ENCODE data around the gene SEMA7A. TPM values are rescaled to one million over a fixed set of nuclear protein-coding genes. Genes with fewer than 3 reads are reported as not detected.

The SEMA7A gene
- total and polyA plus RNA-seq, 2 donors from 2014 or later: 2.8 to 3.6 TPM

DNA sequence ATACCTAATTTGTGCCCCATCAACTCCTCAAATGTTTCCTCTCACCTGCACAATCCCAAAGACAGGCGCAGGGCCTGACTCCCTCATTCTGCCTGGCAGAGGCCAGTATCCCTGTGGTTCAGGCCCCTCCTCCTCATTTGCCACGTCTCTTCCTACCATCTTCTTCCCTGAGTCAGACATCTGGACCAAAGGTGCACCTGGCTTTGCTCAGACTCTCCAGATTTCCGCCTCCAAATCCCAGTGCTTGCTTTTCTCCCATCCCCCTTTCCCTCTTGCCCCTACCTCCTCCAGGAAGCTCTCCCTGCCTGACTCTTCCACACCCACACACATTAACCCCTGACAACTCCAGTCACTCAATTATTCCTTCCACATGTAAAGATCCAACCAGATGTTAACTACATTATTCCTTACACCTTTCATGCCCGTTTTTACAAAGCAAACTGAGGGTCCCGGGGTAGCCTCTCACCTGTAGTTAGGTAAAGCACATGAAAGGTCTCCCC, 19.6 kb downstream of the SEMA7A start:
- Histone ChIP-seq H3K36me3 (ENCODE audit: control insufficient read depth in 2 of 3, insufficient read depth in 3 of 3, low read length in 3 of 3) (peaks cover 0 to 2% (median 0%) of the 10 kb centered on the region in 3 donors), H3K4me3 (ENCODE audit: low read length in 3 of 3) (no peak overlapping the region), H3K27me3 (ENCODE audit: control insufficient read depth, insufficient read depth, low read length) (no peaks in the 10 kb centered on the region), H3K4me1 (ENCODE audit: control insufficient read depth in 2 of 3, insufficient read depth in 2 of 3, low read depth in 1 of 3, low read length in 3 of 3) (no peaks in the 10 kb centered on the region), H3K27ac (ENCODE audit: low read depth in 2 of 2, low read length in 2 of 2) (no peak overlapping the region), H3K9ac (ENCODE audit: low read length in 3 of 3) (no peak overlapping the region), H3K9me3 (ENCODE audit: control insufficient read depth in 2 of 3, insufficient read depth in 1 of 3, low read length in 3 of 3) (no peaks in the 10 kb centered on the region)
- intact Hi-C loops (cut with DNase I): no loop called here
- FAIRE-seq (no peak), DNase-seq (no peak)
- TF ChIP-seq, protein P1, sequence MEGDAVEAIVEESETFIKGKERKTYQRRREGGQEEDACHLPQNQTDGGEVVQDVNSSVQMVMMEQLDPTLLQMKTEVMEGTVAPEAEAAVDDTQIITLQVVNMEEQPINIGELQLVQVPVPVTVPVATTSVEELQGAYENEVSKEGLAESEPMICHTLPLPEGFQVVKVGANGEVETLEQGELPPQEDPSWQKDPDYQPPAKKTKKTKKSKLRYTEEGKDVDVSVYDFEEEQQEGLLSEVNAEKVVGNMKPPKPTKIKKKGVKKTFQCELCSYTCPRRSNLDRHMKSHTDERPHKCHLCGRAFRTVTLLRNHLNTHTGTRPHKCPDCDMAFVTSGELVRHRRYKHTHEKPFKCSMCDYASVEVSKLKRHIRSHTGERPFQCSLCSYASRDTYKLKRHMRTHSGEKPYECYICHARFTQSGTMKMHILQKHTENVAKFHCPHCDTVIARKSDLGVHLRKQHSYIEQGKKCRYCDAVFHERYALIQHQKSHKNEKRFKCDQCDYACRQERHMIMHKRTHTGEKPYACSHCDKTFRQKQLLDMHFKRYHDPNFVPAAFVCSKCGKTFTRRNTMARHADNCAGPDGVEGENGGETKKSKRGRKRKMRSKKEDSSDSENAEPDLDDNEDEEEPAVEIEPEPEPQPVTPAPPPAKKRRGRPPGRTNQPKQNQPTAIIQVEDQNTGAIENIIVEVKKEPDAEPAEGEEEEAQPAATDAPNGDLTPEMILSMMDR (IDR thresholded peaks at IDR 0.05; ENCODE audit: borderline replicate concordance, extremely low read depth, insufficient read depth): no peak

DNA sequence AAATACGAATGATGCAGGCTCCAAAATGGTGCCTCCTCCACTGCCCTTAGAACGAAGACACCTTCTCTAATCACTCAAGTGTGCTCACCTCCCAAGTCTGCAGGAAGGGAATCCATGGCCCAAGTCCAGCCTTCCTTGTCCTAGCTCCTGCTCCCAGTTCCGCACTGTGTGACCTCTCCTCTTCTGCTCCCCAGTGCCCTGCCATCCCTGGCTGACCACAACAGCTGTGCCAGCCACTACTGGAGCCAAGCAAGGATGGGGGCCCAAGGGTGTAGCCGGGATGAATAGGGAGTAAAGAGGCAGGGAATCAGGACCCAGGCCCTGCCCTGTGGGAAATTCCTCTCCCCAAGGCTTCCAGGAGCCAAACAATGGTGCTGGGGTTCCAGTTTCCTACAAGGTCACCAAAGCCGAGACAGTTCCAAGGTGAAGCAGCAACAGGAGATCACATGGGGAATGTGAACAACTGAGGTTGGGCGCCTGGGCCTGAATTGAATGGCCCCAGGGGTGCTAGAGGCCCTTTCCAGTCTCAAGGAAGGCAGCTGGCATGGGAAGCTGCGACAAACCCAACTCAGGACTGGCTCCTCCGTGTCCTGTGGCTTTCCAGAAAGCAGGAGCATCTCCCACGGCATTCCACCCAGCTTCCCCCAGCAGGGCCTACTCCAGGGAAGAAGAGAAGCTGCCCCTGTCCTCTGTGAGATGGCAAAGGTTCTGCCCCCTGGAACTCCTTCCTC, 20.2 kb downstream of the SEMA7A start:
- TF ChIP-seq, protein P1 (IDR thresholded peaks at IDR 0.05; ENCODE audit: borderline replicate concordance, extremely low read depth, insufficient read depth): no peak
- no peak for DNase-seq
- intact Hi-C loops (cut with DNase I): no loop called here

DNA sequence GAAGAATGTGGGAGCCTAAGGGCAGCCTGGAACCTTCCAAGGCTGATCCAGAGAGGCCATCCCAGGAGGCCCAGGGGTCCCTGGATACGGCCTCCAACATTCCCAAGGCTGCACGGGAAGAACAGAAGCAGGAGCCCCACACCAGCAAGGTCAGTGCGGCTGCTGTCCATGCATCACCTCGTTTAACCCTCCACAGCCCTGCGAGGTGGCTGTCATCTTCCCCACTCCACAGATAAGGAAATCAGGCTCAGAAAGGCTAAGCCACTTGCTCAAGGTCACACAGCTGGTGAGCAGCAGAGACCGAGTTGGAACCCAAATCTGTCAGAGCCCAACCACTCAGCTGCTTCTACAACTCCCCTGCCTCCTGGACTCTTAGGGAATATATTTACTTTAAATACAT, 21.6 kb downstream of the SEMA7A start:
- no peak overlapping the region for H3K9ac ChIP-seq (ENCODE audit: low read length in 3 of 3)
- H3K27ac ChIP-seq (ENCODE audit: low read depth in 2 of 2, low read length in 2 of 2): no peak overlapping the region
- H3K4me1 ChIP-seq (ENCODE audit: control insufficient read depth in 2 of 3, insufficient read depth in 2 of 3, low read depth in 1 of 3, low read length in 3 of 3): peaks cover 0 to 1% (median 0%) of the 10 kb centered on the region in 3 donors
- H3K27me3 ChIP-seq (ENCODE audit: control insufficient read depth, insufficient read depth, low read length): no peaks in the 10 kb centered on the region
- DNase-seq: no peak
- FAIRE-seq: no peak
- H3K9me3 ChIP-seq (ENCODE audit: control insufficient read depth in 2 of 3, insufficient read depth in 1 of 3, low read length in 3 of 3): no peaks in the 10 kb centered on the region
- TF ChIP-seq, protein P1 (IDR thresholded peaks at IDR 0.05; ENCODE audit: borderline replicate concordance, extremely low read depth, insufficient read depth): no peak
- intact Hi-C loops (cut with DNase I): no loop called here
- peaks cover 0 to 2% (median 0%) of the 10 kb centered on the region in 3 donors for H3K36me3 ChIP-seq (ENCODE audit: control insufficient read depth in 2 of 3, insufficient read depth in 3 of 3, low read length in 3 of 3)
- H3K4me3 ChIP-seq (ENCODE audit: low read length in 3 of 3): no peak overlapping the region

More for the DNA sequence above, 20.2 kb downstream of the SEMA7A start:
- Histone ChIP-seq H3K27me3 (ENCODE audit: control insufficient read depth, insufficient read depth, low read length) (no peaks in the 10 kb centered on the region), H3K4me3 (ENCODE audit: low read length in 3 of 3) (no peak overlapping the region), H3K4me1 (ENCODE audit: control insufficient read depth in 2 of 3, insufficient read depth in 2 of 3, low read depth in 1 of 3, low read length in 3 of 3) (no peaks in the 10 kb centered on the region), H3K27ac (ENCODE audit: low read depth in 2 of 2, low read length in 2 of 2) (no peak overlapping the region), H3K9ac (ENCODE audit: low read length in 3 of 3) (no peak overlapping the region), H3K9me3 (ENCODE audit: control insufficient read depth in 2 of 3, insufficient read depth in 1 of 3, low read length in 3 of 3) (no peaks in the 10 kb centered on the region), H3K36me3 (ENCODE audit: control insufficient read depth in 2 of 3, insufficient read depth in 3 of 3, low read length in 3 of 3) (peaks cover 0 to 2% (median 0%) of the 10 kb centered on the region in 3 donors)
- FAIRE-seq: no peak

Measured in kidney (tissue), 14 donors.